Measurements from ENCODE around the gene NOL4L.

The NOL4L gene

DNA sequence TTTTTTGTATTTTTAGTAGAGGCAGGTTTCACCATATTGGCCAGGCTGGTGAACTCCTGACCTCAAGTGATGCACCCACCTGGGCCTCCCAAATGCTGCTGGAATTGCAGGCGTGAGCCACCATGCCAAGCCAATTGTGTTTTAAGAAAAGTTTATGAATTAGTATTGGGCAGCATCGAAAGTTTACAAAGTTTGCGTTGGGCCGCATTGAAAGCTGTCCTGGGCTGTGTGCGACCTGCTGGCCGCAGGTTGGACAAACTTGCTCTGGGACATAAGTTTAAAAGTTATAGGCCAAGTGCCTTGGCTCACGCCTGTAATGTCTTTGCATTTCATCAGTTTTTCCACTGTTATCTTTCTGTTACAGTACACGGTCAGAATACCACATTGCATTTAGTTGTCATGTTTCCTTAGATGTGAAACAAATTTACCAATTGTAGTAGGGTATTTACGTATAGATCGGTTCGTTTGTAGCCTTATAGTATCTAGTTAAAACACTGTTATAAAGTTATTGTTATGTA, 187.5 kb downstream of the NOL4L start:
- no peak for DNase-seq

DNA sequence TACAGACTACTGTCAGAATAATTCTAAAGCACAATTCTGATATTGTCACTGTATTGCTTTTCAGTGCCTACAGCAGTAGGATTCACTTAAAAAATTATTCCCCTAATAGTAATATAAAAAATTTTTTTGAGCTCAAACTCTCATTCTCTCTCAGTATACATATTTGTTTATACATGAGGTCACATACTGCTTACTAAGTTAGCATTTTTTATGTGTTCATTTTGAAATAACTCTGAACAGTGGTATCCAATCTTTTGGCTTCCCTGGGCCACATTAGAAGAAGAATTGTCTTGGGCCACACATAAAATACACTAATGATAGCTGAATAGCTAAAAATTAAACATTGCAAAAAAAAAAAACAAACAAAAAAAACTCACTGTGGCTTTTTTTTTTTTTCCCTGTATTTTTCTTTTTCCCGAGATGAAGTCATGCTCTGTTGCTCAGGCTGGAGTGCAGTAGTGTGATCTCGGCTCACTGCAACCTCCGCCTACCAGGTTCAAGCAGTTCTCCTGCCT, 188.4 kb downstream of the NOL4L start:
- DNase-seq: no peak

DNA sequence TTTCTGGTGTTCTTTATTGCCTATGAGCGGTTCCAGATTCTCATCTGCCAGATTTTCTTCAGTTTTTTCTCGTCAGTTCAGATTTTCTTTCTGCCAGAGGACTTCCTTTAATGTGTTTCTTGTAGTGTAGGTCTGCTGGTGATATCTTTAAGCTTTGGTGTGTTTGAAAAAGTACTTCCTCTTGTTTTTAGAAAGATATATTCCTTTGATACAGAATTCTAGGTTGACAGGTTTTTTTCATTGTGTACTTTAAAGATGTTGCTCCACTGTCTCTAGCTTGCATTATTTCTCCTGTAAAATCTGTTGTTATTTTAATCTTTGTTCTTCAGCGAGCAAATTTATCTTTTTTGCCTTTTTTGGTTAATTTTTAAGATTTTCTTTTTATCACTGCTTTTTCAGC, 190.1 kb downstream of the NOL4L start:
- no peak for DNase-seq

Data from CD4-positive, alpha-beta T cell treated with Interleukin-10 for 1 hour (primary cell).